Mesangial cell (primary cell): ENCODE results near the gene INPP5E. TPM values are rescaled to one million over a fixed set of nuclear protein-coding genes. Genes with fewer than 3 reads are reported as not detected.

ENCODE experiments used
- total RNA-seq: library from RNA; depleted of rRNA; stranded (reverse); fragments of >200 nt; gene quantifications from 2 replicates; pipeline ENCODE4 v1.2.3, GENCODE V29; 2015

Gene INPP5E, protein sequence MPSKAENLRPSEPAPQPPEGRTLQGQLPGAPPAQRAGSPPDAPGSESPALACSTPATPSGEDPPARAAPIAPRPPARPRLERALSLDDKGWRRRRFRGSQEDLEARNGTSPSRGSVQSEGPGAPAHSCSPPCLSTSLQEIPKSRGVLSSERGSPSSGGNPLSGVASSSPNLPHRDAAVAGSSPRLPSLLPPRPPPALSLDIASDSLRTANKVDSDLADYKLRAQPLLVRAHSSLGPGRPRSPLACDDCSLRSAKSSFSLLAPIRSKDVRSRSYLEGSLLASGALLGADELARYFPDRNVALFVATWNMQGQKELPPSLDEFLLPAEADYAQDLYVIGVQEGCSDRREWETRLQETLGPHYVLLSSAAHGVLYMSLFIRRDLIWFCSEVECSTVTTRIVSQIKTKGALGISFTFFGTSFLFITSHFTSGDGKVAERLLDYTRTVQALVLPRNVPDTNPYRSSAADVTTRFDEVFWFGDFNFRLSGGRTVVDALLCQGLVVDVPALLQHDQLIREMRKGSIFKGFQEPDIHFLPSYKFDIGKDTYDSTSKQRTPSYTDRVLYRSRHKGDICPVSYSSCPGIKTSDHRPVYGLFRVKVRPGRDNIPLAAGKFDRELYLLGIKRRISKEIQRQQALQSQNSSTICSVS
- 13.6 and 14.3 TPM in 2 replicates for total RNA-seq

DNA sequence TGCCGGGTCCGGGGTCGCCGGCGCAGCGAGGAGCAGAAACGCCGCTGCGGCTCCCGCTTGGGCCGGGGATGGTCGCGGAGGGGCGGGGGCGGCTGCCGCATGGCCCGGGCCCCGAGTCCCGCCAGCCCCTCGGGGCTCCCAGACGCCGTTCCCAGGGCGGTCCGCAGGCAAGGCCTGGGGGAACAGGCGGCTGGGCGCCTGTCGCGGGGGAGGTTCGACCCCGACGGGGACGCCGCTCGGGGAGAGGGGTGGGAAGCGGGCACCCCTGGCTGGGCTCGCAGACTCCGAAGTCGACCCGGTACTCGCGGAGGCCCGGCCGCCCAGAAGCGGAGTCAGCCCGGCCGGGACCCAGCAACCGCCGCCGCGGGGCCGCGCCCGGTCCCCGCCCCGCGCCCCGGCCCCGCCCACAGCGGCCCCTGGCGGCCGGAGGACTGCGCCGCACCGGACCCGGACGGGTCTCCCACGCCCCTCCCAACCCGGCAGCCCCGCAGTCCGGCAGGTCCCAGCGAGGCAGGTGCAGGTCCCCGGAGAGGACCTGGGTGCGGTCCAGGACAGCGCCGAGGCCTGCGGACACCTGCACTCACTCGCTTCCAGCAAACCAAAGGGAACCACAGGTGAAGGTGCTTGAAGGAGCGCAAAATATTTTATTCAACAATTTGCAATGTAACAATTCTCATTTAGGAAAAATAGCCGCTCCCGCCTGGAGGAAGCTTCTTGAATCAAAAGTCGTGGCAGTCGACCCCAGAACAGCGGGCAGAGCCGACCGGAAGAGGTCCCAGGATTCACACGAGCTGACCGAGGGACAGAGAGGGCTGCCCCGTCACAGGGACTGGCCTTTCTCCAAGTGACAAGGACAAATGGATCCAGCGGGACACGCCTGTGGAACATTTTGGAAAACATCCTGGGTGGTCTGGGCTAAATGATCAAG, at the start of gene INPP5E:
Gene INPP5E (minus strand): TSS at position 365 of the 928 bp plus-strand sequence. CDS start 426 bp downstream, outside the sequence.

DNA sequence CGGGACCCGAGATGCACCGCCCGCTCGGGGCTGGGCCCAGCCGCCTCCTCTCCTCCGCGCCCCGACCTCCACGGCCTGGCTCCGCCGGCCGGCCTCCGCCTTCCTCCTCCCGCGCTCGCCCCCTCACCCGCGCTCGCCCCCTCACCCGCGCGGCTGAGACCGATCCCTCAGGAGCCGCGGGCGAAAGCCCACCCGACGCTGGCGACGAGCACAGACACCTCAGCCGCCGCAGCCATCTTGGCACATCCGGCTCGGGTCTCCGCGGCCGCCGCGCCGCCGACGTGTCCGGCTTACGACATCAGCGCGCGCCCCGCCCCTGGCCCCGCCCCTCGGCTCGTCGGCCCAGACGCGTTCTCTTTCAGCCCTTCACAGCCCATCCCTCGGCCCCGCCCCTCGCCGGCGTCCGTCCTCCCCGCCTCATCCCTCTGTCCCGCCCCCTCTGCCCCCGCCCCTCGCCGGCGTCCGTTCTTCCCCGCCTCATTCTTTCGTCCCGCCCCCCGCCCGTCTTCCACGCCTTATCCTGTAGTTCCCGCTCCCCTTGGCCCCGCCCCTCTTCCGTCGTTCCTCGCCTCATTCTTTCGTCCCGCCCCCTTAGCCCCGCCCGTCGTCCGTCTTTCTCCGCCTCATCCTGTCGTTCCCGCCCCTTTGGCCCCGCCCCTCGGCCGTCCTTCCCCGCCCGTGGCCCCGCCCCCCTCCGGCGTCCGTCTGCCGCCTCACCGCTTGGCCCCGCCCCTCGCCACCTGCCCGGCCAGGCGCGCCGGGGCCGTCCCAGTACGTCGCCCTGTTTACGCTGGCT, 43.3 kb upstream of the INPP5E start, which contains the start of gene SEC16A:
Gene SEC16A (minus strand): TSS at position 248 of the 796 bp plus-strand sequence. CDS start 5,425 bp downstream, outside the sequence.

DNA sequence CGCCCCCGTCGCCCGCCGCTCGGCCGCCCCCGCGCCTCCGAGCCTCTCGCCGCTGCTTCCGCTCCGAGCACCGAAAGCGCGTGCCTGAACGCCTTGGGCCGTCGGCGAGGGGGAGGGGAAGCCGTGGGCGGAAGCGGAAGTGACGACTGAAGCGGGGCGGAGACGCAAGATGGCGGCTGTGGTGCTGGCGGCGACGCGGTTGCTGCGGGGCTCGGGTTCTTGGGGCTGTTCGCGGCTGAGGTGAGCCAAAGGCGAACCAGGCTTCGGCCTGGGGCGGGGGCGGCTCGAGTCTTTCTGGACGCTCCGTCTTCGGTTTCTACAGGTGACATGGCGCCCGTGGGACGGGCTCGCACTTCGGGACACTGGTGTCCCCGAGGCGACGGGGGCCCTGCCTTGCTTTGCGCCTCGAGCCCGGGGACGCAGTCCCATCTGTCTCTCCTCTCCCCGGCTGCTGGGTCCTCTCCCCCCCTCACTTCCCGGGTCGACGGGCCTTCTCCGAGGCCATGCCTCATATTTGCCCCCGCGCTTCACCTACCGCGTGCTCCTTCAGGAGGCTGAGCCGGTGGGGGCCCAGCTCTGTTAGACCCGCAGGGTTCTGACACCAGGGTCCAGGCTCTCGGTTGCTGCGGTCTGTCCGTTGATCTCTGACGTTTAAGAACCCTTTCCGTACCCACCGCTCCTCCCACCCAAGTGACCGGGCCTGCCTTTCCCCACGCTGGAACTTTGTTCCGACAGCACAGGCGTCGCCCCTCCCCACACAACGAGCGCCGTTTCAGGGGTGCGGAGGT, 29.0 kb downstream of the INPP5E start, which contains the start of the genes ENTR1 and PMPCA:
Gene ENTR1 (minus strand): TSS at position 115 of the 788 bp plus-strand sequence. CDS start 217 bp downstream, outside the sequence.
Gene PMPCA (plus strand): TSS at position 159 of the 788 bp plus-strand sequence. CDS start 11 bp downstream, at position 170.

DNA sequence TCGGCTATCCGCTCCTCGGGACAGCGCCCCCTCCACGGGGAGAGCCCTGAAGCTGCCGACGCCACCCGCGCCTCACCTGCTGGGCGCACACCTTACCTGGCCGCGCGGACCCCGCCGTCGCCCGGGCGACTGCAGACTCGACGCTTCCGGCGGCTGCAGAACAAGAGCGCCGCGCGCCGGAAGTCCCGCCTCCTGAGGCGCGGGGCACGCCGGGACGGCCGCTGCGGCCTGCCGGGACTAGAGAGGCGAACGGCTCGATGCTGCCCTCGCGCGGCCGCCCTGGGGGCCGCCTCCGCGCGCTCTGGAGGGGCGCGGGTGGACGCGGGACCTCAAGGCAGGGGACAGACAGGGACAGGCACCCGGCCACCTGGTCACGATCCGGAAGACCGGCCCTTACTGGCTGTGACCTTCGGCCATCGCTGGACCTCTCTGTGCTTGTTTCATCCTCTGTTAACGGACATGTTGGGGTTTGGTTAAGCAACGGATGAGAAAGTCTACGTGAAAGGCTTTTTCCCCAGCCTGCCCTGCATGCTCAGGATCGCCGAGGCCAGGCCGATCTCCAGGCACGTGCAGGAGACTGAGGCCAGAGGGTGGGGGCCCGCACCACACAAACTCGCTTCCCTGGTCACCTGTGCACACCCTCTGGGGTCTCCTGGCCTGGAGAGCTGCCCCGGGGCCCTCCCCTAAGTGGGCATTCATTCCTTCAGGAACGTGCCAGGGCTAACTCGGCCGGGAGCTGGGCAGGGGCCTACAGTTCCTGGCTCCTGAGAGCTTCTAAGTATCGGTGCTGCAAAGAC, 39.4 kb downstream of the INPP5E start, which contains the start of gene SNAPC4:
Gene SNAPC4 (minus strand): TSS at position 133 of the 797 bp plus-strand sequence. CDS start 1,742 bp downstream, outside the sequence.

Other genes starting within 250 kb of the INPP5E start
- gene LHX3, start 234.7 kb downstream of the INPP5E start, total RNA-seq = not detected in 2 replicates
- 14.6 and 22.3 TPM in 2 replicates for gene QSOX2, start 194.0 kb downstream of the INPP5E start, total RNA-seq
- gene CCDC187, start 135.8 kb downstream of the INPP5E start, total RNA-seq = 0.25 TPM in 1 of 2 replicates, not detected in the other
- gene GPSM1, start 112.3 kb downstream of the INPP5E start, total RNA-seq = 37.3 and 65.5 TPM in 2 replicates
- 20.8 and 41.2 TPM in 2 replicates for gene DNLZ, start 76.1 kb downstream of the INPP5E start, total RNA-seq
- under 0.01 and 0.76 TPM in 2 replicates for gene CARD9, start 66.2 kb downstream of the INPP5E start, total RNA-seq
- gene SNAPC4, start 39.7 kb downstream of the INPP5E start, total RNA-seq = 9.0 and 10.8 TPM in 2 replicates
- 53.6 and 57.8 TPM in 2 replicates for gene ENTR1, start 29.2 kb downstream of the INPP5E start, total RNA-seq
- 52.6 and 59.6 TPM in 2 replicates for gene PMPCA, start 29.2 kb downstream of the INPP5E start, total RNA-seq
- gene SEC16A, start 43.2 kb upstream of the INPP5E start, total RNA-seq = 44.6 and 56.2 TPM in 2 replicates
- gene NOTCH1, start 106.2 kb upstream of the INPP5E start, total RNA-seq = 23.0 and 36.0 TPM in 2 replicates
- gene EGFL7, start 223.1 kb upstream of the INPP5E start, total RNA-seq = 20.4 and 27.0 TPM in 2 replicates
- 59.6 and 67.2 TPM in 2 replicates for gene AGPAT2, start 247.6 kb upstream of the INPP5E start, total RNA-seq